Activated naive CD4-positive, alpha-beta T cell treated with anti-CD3 and anti-CD28 coated beads, Interleukin-2, amount 10 ng/mL, durations not matched to agents 7 days and 5 days (primary cell): Measurements from ENCODE around the gene MTUS2.

ENCODE experiments used
- CTCF ChIA-PET: fragments of 350-600 bp; sonication (Branson Sonifier 250); formaldehyde crosslinking; loops from one replicate; lab custom pipeline; 2021; ENCODE audit warnings: antibody characterized with exemption; lab: Charles Lee
- DNase-seq: peaks from one replicate; pipeline ENCODE4 v3.0.0-alpha.2; 2020
- H3K27ac Mint-ChIP-seq: one replicate; pipeline ENCODE4 v1.8.0; 2021; ENCODE audit warnings: mild to moderate bottlenecking, moderate library complexity, mixed read lengths
- H3K27me3 Mint-ChIP-seq: one replicate; pipeline ENCODE4 v1.8.0; 2021; ENCODE audit warnings: mild to moderate bottlenecking, mixed read lengths
- H3K36me3 Mint-ChIP-seq: one replicate; pipeline ENCODE4 v1.8.0; 2021; ENCODE audit warnings: mixed read lengths
- H3K4me1 Mint-ChIP-seq: one replicate; pipeline ENCODE4 v1.8.0; 2021; ENCODE audit warnings: mixed read lengths
- H3K4me3 Mint-ChIP-seq: one replicate; pipeline ENCODE4 v1.8.0; 2021; ENCODE audit warnings: mild to moderate bottlenecking, moderate library complexity, mixed read lengths
- H3K9me3 Mint-ChIP-seq: one replicate; pipeline ENCODE4 v1.8.0; 2021; ENCODE audit warnings: mixed read lengths

The MTUS2 gene

GRCh38 chr13:28830580-28830979, 10.4 kb downstream of the MTUS2 start:
- no peak for DNase-seq
- H3K36me3 Mint-ChIP-seq, result no peaks in the 10 kb centered on the region
- no peaks in the 10 kb centered on the region for H3K4me1 Mint-ChIP-seq
- no peaks in the 10 kb centered on the region for H3K27me3 Mint-ChIP-seq
- H3K4me3 Mint-ChIP-seq, result no peak overlapping the region
- H3K9me3 Mint-ChIP-seq, result peaks cover 15% of the 10 kb centered on the region
- H3K27ac Mint-ChIP-seq, result no peak overlapping the region
- CTCF ChIA-PET, result no interaction called here

- no peaks in the 10 kb centered on the region for H3K27me3 Mint-ChIP-seq
- no peak overlapping the region for H3K27ac Mint-ChIP-seq
- no peak overlapping the region for H3K4me3 Mint-ChIP-seq
- H3K4me1 Mint-ChIP-seq, result no peaks in the 10 kb centered on the region
- peaks cover 15% of the 10 kb centered on the region for H3K9me3 Mint-ChIP-seq
- CTCF ChIA-PET, result no interaction called here
- DNase-seq, result no peak
- H3K36me3 Mint-ChIP-seq, result no peaks in the 10 kb centered on the region
Measured at GRCh38 chr13:28831117-28831516, 11.0 kb downstream of the MTUS2 start.

GRCh38 chr13:28837111-28837510, 17.0 kb downstream of the MTUS2 start:
- no peaks in the 10 kb centered on the region for H3K36me3 Mint-ChIP-seq
- CTCF ChIA-PET, result no interaction called here

GRCh38 chr13:28843639-28844038, 23.5 kb downstream of the MTUS2 start:
- no peak for DNase-seq
- peaks cover under 1% of the 10 kb centered on the region for H3K27me3 Mint-ChIP-seq
- no peak overlapping the region for H3K4me3 Mint-ChIP-seq
- H3K9me3 Mint-ChIP-seq, result no peaks in the 10 kb centered on the region
- H3K36me3 Mint-ChIP-seq, result no peaks in the 10 kb centered on the region
- no peak overlapping the region for H3K27ac Mint-ChIP-seq
- CTCF ChIA-PET, result no interaction called here
- no peaks in the 10 kb centered on the region for H3K4me1 Mint-ChIP-seq

More at GRCh38 chr13:28837111-28837510, 17.0 kb downstream of the MTUS2 start:
- Mint-ChIP-seq H3K4me3 (no peak overlapping the region), H3K27me3 (peaks cover 5% of the 10 kb centered on the region), H3K4me1 (no peaks in the 10 kb centered on the region), H3K27ac (no peak overlapping the region), H3K9me3 (no peaks in the 10 kb centered on the region)
- DNase-seq, result no peak

GRCh38 chr13:28849441-28849840, 29.3 kb downstream of the MTUS2 start:
- no peak overlapping the region for H3K4me3 Mint-ChIP-seq
- no peak overlapping the region for H3K27ac Mint-ChIP-seq
- H3K4me1 Mint-ChIP-seq, result no peaks in the 10 kb centered on the region
- CTCF ChIA-PET, result no interaction called here
- H3K36me3 Mint-ChIP-seq, result no peaks in the 10 kb centered on the region
- no peaks in the 10 kb centered on the region for H3K9me3 Mint-ChIP-seq
- no peaks in the 10 kb centered on the region for H3K27me3 Mint-ChIP-seq
- no peak for DNase-seq

GRCh38 chr13:28850226-28850625, 30.1 kb downstream of the MTUS2 start:
- CTCF ChIA-PET, result no interaction called here
- Mint-ChIP-seq H3K9me3 (no peaks in the 10 kb centered on the region), H3K27ac (no peak overlapping the region), H3K36me3 (no peaks in the 10 kb centered on the region), H3K4me3 (no peak overlapping the region), H3K27me3 (no peaks in the 10 kb centered on the region), H3K4me1 (no peaks in the 10 kb centered on the region)
- DNase-seq, result no peak

- DNase-seq, result no peak
- no peak overlapping the region for H3K4me3 Mint-ChIP-seq
- no peaks in the 10 kb centered on the region for H3K4me1 Mint-ChIP-seq
- H3K27ac Mint-ChIP-seq, result no peak overlapping the region
- H3K27me3 Mint-ChIP-seq, result no peaks in the 10 kb centered on the region
- H3K9me3 Mint-ChIP-seq, result no peaks in the 10 kb centered on the region
- CTCF ChIA-PET, result no interaction called here
- no peaks in the 10 kb centered on the region for H3K36me3 Mint-ChIP-seq
Measured at GRCh38 chr13:28851422-28851821, 31.3 kb downstream of the MTUS2 start.

- no peaks in the 10 kb centered on the region for H3K36me3 Mint-ChIP-seq
Measured at GRCh38 chr13:28854657-28855056, 34.5 kb downstream of the MTUS2 start.

GRCh38 chr13:28856287-28856686, 36.1 kb downstream of the MTUS2 start:
- no peaks in the 10 kb centered on the region for H3K4me1 Mint-ChIP-seq
- no peaks in the 10 kb centered on the region for H3K36me3 Mint-ChIP-seq
- no peak for DNase-seq
- H3K27me3 Mint-ChIP-seq, result no peaks in the 10 kb centered on the region
- no peaks in the 10 kb centered on the region for H3K9me3 Mint-ChIP-seq
- CTCF ChIA-PET, result no interaction called here
- H3K4me3 Mint-ChIP-seq, result no peak overlapping the region
- H3K27ac Mint-ChIP-seq, result no peak overlapping the region

More at GRCh38 chr13:28854657-28855056, 34.5 kb downstream of the MTUS2 start:
- CTCF ChIA-PET, result no interaction called here
- Mint-ChIP-seq H3K4me3 (no peak overlapping the region), H3K9me3 (no peaks in the 10 kb centered on the region), H3K4me1 (no peaks in the 10 kb centered on the region), H3K27ac (no peak overlapping the region), H3K27me3 (no peaks in the 10 kb centered on the region)
- DNase-seq, result no peak

- no peak for DNase-seq
- H3K9me3 Mint-ChIP-seq, result no peaks in the 10 kb centered on the region
- H3K36me3 Mint-ChIP-seq, result no peaks in the 10 kb centered on the region
- no peak overlapping the region for H3K4me3 Mint-ChIP-seq
- CTCF ChIA-PET, result no interaction called here
- H3K27me3 Mint-ChIP-seq, result no peaks in the 10 kb centered on the region
- no peaks in the 10 kb centered on the region for H3K4me1 Mint-ChIP-seq
- no peak overlapping the region for H3K27ac Mint-ChIP-seq
Measured at GRCh38 chr13:28859069-28859468, 38.9 kb downstream of the MTUS2 start.

GRCh38 chr13:28859717-28860116, 39.6 kb downstream of the MTUS2 start:
- CTCF ChIA-PET, result no interaction called here
- Mint-ChIP-seq H3K4me3 (no peak overlapping the region), H3K27me3 (no peaks in the 10 kb centered on the region), H3K27ac (no peak overlapping the region), H3K4me1 (no peaks in the 10 kb centered on the region), H3K9me3 (no peaks in the 10 kb centered on the region), H3K36me3 (no peaks in the 10 kb centered on the region)
- DNase-seq, result no peak

- no peaks in the 10 kb centered on the region for H3K9me3 Mint-ChIP-seq
- no peaks in the 10 kb centered on the region for H3K36me3 Mint-ChIP-seq
- no peak overlapping the region for H3K27ac Mint-ChIP-seq
- DNase-seq, result no peak
- CTCF ChIA-PET, result no interaction called here
- no peaks in the 10 kb centered on the region for H3K4me1 Mint-ChIP-seq
- peaks cover 2% of the 10 kb centered on the region for H3K27me3 Mint-ChIP-seq
- no peak overlapping the region for H3K4me3 Mint-ChIP-seq
Measured at GRCh38 chr13:28864544-28864943, 44.4 kb downstream of the MTUS2 start.

- peaks cover 4% of the 10 kb centered on the region for H3K27me3 Mint-ChIP-seq
- no peaks in the 10 kb centered on the region for H3K4me1 Mint-ChIP-seq
- no peaks in the 10 kb centered on the region for H3K36me3 Mint-ChIP-seq
- DNase-seq, result no peak
- no peak overlapping the region for H3K4me3 Mint-ChIP-seq
- CTCF ChIA-PET, result no interaction called here
- H3K27ac Mint-ChIP-seq, result no peak overlapping the region
- no peaks in the 10 kb centered on the region for H3K9me3 Mint-ChIP-seq
Measured at GRCh38 chr13:28865149-28865744, 45.1 kb downstream of the MTUS2 start.

GRCh38 chr13:28865951-28866350, 45.8 kb downstream of the MTUS2 start:
- DNase-seq, result no peak

GRCh38 chr13:28866932-28867331, 46.8 kb downstream of the MTUS2 start:
- H3K27ac Mint-ChIP-seq, result no peak overlapping the region
- no peaks in the 10 kb centered on the region for H3K36me3 Mint-ChIP-seq
- DNase-seq, result no peak
- H3K27me3 Mint-ChIP-seq, result peaks cover 7% of the 10 kb centered on the region
- H3K9me3 Mint-ChIP-seq, result peaks cover 7% of the 10 kb centered on the region
- CTCF ChIA-PET, result no interaction called here
- no peak overlapping the region for H3K4me3 Mint-ChIP-seq
- no peaks in the 10 kb centered on the region for H3K4me1 Mint-ChIP-seq

More at GRCh38 chr13:28865951-28866350, 45.8 kb downstream of the MTUS2 start:
- Mint-ChIP-seq H3K27me3 (peaks cover 4% of the 10 kb centered on the region), H3K27ac (no peak overlapping the region), H3K9me3 (no peaks in the 10 kb centered on the region), H3K4me1 (no peaks in the 10 kb centered on the region), H3K4me3 (no peak overlapping the region), H3K36me3 (no peaks in the 10 kb centered on the region)
- CTCF ChIA-PET, result no interaction called here

- Mint-ChIP-seq H3K27me3 (peaks cover 8% of the 10 kb centered on the region), H3K27ac (no peak overlapping the region), H3K4me3 (no peak overlapping the region), H3K9me3 (peaks cover 13% of the 10 kb centered on the region), H3K4me1 (no peaks in the 10 kb centered on the region), H3K36me3 (no peaks in the 10 kb centered on the region)
- no peak for DNase-seq
- CTCF ChIA-PET, result no interaction called here
Measured at GRCh38 chr13:28867564-28867963, 47.4 kb downstream of the MTUS2 start.
